Activated T-cell treated with anti-CD3 and anti-CD28 coated beads, Interleukin-2, amount 50 U/mL, for 24 hours (primary cell): Measurements from ENCODE around the gene DTD1.
"Not testable (repeated sequence)": the region's sequence is repeated elsewhere in the genome, so short reads cannot be mapped to it uniquely, and the experiment has no call there.

Experiments used
- DNase-seq: peaks from one replicate; pipeline ENCODE4 v3.0.0-alpha.2; 2020
- H3K27ac Mint-ChIP-seq: 2 replicates; pipeline ENCODE4 v1.8.0; 2020; ENCODE audit warnings: mild to moderate bottlenecking, mixed read lengths
- H3K27me3 Mint-ChIP-seq: 2 replicates; pipeline ENCODE4 v1.8.0; 2020; ENCODE audit warnings: mixed read lengths
- H3K36me3 Mint-ChIP-seq: 2 replicates; pipeline ENCODE4 v1.8.0; 2020; ENCODE audit warnings: low read depth, mixed read lengths
- H3K4me1 Mint-ChIP-seq: 2 replicates; pipeline ENCODE4 v1.8.0; 2020; ENCODE audit warnings: low read depth, mixed read lengths
- H3K4me3 Mint-ChIP-seq: 2 replicates; pipeline ENCODE4 v1.8.0; 2020; ENCODE audit warnings: mild to moderate bottlenecking, moderate library complexity, mixed read lengths
- H3K9me3 Mint-ChIP-seq: 2 replicates; pipeline ENCODE4 v1.8.0; 2020; ENCODE audit warnings: mixed read lengths

DTD1 gene

GRCh38 chr20:18781509-18781908, 193.7 kb downstream of the DTD1 start:
- no peaks in the 10 kb centered on the region for H3K9me3 Mint-ChIP-seq
- no peak overlapping the region for H3K27ac Mint-ChIP-seq
- no peaks in the 10 kb centered on the region for H3K4me1 Mint-ChIP-seq
- H3K4me3 Mint-ChIP-seq, result no peak overlapping the region
- peaks cover 12% of the 10 kb centered on the region for H3K27me3 Mint-ChIP-seq
- no peaks in the 10 kb centered on the region for H3K36me3 Mint-ChIP-seq
- no peak for DNase-seq

DNA sequence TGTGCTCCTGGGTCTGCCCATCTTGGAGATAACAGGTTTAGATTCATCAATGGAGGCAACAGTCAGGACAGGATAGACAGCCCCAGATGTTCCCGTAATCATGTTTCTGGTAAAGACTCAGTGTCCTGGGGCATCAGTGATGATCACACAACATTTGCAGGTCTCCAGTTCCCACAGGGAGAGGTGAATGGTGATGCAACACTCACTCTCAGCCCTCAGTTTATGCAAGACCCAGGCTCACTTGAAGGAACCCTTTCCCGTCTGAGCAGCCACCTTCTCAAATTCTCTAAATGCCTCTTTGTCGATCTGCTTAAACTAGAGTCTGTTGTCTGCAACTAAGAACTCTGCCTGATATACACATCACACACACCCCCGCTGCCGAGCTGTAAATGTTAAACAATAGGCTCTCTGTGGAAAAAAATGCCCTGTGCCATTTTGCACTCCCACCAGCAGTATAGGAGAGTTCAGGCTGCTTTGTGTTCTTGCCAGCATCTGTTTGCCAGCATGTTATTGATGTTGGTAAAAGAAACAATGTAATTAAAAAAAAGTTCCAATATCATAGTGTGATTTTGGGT, 195.6 kb downstream of the DTD1 start:
- Mint-ChIP-seq H3K36me3 (no peaks in the 10 kb centered on the region), H3K27ac (no peak overlapping the region), H3K4me3 (no peak overlapping the region), H3K9me3 (no peaks in the 10 kb centered on the region), H3K4me1 (no peaks in the 10 kb centered on the region), H3K27me3 (peaks cover 23% of the 10 kb centered on the region)
- DNase-seq, result no peak

DNA sequence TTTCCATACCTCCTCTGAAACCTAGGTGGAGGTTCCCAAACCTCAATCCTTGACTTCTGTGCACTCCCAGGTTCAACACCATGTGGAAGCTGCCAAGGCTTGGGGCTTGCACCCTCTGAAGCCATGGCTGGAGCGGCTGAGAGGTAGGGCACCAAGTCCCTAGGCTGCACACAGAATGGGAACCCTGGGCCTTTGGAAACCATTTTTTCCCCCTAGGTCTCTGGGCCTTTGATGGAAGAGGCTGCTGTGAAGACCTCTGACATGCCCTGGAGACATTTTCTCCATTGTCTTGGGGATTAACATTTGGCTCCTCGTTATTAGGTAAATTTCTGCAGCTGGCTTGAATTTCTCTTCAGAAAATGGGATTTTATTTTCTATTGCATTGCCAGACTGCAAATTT, 199.2 kb downstream of the DTD1 start:
- not testable (repeated sequence) for DNase-seq, H3K36me3 Mint-ChIP-seq, H3K4me3 Mint-ChIP-seq, H3K4me1 Mint-ChIP-seq, H3K9me3 Mint-ChIP-seq, H3K27ac Mint-ChIP-seq
- H3K27me3 Mint-ChIP-seq, result peaks cover 43% of the 10 kb centered on the region

DNA sequence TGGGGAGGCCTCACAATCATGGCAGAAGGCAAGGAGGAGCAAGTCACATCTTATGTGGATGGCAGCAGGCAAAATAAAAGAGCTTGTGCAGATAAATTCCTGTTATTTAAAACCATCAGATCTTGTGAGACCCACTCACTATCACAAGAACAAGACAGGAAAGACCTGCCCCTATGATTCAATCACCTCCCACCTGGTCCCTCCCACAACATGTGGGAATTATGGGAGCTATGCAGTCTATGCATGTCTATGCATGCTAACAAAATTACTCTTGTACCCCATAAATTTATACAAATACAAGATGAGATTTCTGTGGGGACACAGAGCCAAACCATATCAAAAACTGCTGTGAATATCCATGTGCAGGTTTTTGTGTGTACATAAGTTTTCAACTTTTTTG, 200.2 kb downstream of the DTD1 start:
- no peak overlapping the region for H3K27ac Mint-ChIP-seq
- no peak for DNase-seq
- no peaks in the 10 kb centered on the region for H3K36me3 Mint-ChIP-seq
- H3K9me3 Mint-ChIP-seq, result no peaks in the 10 kb centered on the region
- no peaks in the 10 kb centered on the region for H3K4me1 Mint-ChIP-seq
- H3K4me3 Mint-ChIP-seq, result no peak overlapping the region
- H3K27me3 Mint-ChIP-seq, result peaks cover 43% of the 10 kb centered on the region

DNA sequence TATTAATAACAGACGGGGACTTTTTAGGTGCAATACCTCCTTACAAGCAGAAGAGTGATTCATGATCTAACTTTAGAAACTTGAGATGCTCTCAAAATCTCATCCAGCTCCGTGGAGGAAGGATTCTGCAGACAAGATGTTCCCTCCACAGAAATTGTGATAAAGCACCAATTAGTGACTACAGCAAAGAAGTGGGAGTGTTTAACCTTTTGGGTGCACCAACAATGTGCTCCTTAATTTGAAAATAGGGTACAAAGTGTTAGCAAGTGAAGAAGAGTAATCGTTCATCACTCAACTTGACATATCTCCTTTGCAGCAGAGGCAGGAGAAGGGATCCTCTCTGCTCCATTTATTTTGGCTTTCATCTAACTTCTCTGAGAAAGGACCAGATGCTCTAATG, 202.9 kb downstream of the DTD1 start:
- peaks cover 1% of the 10 kb centered on the region for H3K9me3 Mint-ChIP-seq
- no peak for DNase-seq
- H3K4me3 Mint-ChIP-seq, result no peak overlapping the region
- peaks cover 6% of the 10 kb centered on the region for H3K36me3 Mint-ChIP-seq
- peaks cover 17% of the 10 kb centered on the region for H3K4me1 Mint-ChIP-seq
- H3K27me3 Mint-ChIP-seq, result peaks cover 38% of the 10 kb centered on the region
- H3K27ac Mint-ChIP-seq, result no peak overlapping the region

GRCh38 chr20:18793625-18794427, 206.0 kb downstream of the DTD1 start:
- Mint-ChIP-seq H3K4me3 (peak overlapping the region; percentile 93), H3K4me1 (peaks cover 23% of the 10 kb centered on the region), H3K27me3 (peaks cover 22% of the 10 kb centered on the region), H3K27ac (peak overlapping the region; percentile 96), H3K36me3 (peaks cover 8% of the 10 kb centered on the region), H3K9me3 (peaks cover 9% of the 10 kb centered on the region)
- DNase-seq, result peak; percentile 85

DNA sequence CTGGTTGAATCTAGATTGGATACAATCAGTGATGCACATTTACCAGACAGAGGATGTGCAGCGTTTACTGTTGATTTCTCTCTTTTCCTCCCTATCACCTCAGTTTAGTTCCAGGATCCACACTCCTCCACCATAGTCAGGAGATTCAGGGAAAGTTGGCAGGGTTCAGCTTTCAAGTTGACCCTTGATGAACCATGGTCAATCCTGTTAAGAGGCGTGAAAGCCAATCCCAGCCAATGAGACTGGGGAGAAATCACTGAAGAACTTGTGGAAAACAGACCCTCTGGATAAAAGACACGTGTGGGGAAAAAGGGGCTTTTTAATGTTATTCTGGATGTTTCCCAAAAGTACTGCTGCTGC, 206.6 kb downstream of the DTD1 start:
- Mint-ChIP-seq H3K4me1 (peaks cover 25% of the 10 kb centered on the region), H3K36me3 (peaks cover 8% of the 10 kb centered on the region), H3K9me3 (peaks cover 9% of the 10 kb centered on the region), H3K27ac (peak overlapping the region; percentile 96), H3K4me3 (peak overlapping the region; percentile 93), H3K27me3 (peaks cover 21% of the 10 kb centered on the region)
- no peak for DNase-seq

DNA sequence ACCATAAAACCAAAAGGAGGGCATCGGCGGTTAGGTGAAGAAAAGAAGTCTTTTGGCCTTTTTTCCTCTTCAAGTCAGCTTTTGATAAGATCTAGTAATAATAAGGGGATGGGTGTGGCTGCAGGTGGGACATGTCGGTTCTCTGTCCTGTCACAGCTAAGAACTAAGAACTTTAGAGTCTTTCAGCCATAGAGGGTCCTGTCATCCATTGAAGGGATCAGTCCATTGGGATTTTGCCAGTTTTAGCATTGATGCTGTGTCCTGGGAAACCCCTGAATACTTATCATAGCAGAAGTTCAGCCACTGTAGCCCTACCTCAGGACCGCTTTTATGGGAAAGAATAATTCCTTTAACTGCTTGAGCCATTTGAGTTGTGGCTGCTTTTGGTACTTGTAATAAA, 207.5 kb downstream of the DTD1 start:
- no peak for DNase-seq
- Mint-ChIP-seq H3K27ac (no peak overlapping the region), H3K36me3 (peaks cover 8% of the 10 kb centered on the region), H3K4me3 (peak overlapping the region; percentile 38), H3K4me1 (peaks cover 25% of the 10 kb centered on the region), H3K27me3 (peaks cover 12% of the 10 kb centered on the region), H3K9me3 (peaks cover 9% of the 10 kb centered on the region)

GRCh38 chr20:18796282-18796833, 208.5 kb downstream of the DTD1 start:
- H3K36me3 Mint-ChIP-seq, result peaks cover 8% of the 10 kb centered on the region
- peaks cover 9% of the 10 kb centered on the region for H3K9me3 Mint-ChIP-seq
- H3K4me3 Mint-ChIP-seq, result no peak overlapping the region
- H3K27ac Mint-ChIP-seq, result no peak overlapping the region
- H3K27me3 Mint-ChIP-seq, result peaks cover 7% of the 10 kb centered on the region
- no peak for DNase-seq
- H3K4me1 Mint-ChIP-seq, result peaks cover 25% of the 10 kb centered on the region

GRCh38 chr20:18801516-18801915, 213.7 kb downstream of the DTD1 start:
- DNase-seq, result no peak
- Mint-ChIP-seq H3K4me1 (peaks cover 17% of the 10 kb centered on the region), H3K27ac (no peak overlapping the region), H3K27me3 (peaks cover 8% of the 10 kb centered on the region), H3K9me3 (peaks cover 1% of the 10 kb centered on the region), H3K36me3 (no peaks in the 10 kb centered on the region), H3K4me3 (no peak overlapping the region)

DNA sequence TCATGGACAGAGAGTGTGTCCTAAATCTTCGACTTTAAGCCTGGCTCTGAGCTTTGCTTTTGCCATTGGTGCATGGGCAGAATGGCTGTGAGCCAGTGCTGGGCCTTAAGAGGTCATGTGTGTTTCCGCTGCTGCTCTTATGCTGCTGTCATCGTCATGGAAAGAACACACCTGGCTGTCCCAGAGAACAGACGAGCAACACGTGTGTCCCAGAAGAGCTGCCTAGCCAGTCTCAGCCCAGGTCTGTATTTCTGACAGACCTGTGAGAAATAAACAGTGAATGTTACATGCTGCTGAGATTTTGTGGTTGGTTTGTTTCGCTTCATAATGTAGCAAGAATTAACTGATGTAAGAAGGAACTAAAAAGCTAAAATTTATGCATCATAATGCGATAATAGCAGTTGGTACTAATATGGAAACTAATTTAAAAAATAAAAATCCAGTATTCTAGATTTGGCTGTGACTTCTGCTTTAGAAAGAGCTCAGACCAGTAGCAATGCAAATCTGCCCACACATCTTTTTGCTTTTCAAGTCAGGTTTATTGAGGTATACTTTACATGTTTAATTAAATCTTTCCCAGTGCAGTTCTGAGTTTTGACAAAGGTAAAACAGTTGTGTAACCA, 214.3 kb downstream of the DTD1 start:
- Mint-ChIP-seq H3K4me3 (no peak overlapping the region), H3K27me3 (peaks cover 8% of the 10 kb centered on the region), H3K36me3 (no peaks in the 10 kb centered on the region), H3K4me1 (peaks cover 20% of the 10 kb centered on the region), H3K9me3 (no peaks in the 10 kb centered on the region), H3K27ac (no peak overlapping the region)
- DNase-seq, result no peak

DNA sequence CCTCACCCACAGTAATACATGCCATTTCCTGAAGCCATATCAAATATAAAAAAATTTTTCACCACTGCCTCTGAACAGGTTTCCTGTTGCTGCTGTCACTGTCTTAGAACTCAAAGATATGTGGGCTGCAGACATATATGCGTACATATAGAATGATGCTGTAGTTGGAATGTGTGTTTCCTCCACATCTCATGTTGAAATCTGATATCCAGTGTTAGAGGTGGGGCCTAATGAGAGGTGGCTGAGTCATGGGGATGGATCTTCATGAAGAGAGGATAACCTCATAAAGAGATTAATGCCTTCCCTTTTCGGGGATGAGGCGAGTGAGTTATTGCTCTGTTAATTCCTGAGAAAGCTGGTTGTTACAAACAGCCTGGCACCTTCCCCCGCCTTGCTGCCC, 218.0 kb downstream of the DTD1 start:
- Mint-ChIP-seq H3K9me3 (no peaks in the 10 kb centered on the region), H3K4me3 (no peak overlapping the region), H3K27me3 (peaks cover 4% of the 10 kb centered on the region), H3K27ac (peak overlapping the region; percentile 67), H3K36me3 (no peaks in the 10 kb centered on the region), H3K4me1 (peaks cover 16% of the 10 kb centered on the region)
- DNase-seq, result no peak

GRCh38 chr20:18808712-18809111, 220.9 kb downstream of the DTD1 start:
- H3K27ac Mint-ChIP-seq, result no peak overlapping the region
- no peaks in the 10 kb centered on the region for H3K9me3 Mint-ChIP-seq
- peaks cover 16% of the 10 kb centered on the region for H3K4me1 Mint-ChIP-seq

DNA sequence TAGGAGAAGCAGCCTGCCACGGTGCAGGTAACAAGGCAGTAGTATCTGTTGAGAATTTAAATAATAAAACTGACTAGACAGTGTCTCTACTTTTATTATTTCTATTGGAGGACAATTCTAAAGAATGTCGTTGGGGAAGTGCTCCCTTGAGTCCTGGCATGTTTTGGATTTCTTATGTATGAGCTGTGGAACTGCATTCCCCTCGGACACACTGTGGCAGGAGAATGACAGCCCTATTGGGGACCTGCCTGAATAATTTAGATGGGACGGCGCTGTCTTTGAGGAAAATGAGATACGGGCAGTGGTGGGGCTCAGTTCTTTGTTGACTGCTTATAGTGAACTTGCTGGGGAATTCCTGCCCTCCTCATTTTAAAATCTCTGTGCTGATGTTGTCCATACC, 223.3 kb downstream of the DTD1 start:
- DNase-seq, result no peak
- Mint-ChIP-seq H3K36me3 (no peaks in the 10 kb centered on the region), H3K27me3 (peaks cover 3% of the 10 kb centered on the region), H3K4me3 (no peak overlapping the region), H3K4me1 (peaks cover 4% of the 10 kb centered on the region), H3K27ac (no peak overlapping the region), H3K9me3 (no peaks in the 10 kb centered on the region)

More at GRCh38 chr20:18808712-18809111, 220.9 kb downstream of the DTD1 start:
- no peak for DNase-seq
- H3K4me3 Mint-ChIP-seq, result no peak overlapping the region
- H3K36me3 Mint-ChIP-seq, result no peaks in the 10 kb centered on the region
- no peaks in the 10 kb centered on the region for H3K27me3 Mint-ChIP-seq

GRCh38 chr20:18811904-18812303, 224.1 kb downstream of the DTD1 start:
- Mint-ChIP-seq H3K4me1 (no peaks in the 10 kb centered on the region), H3K36me3 (no peaks in the 10 kb centered on the region)

More at GRCh38 chr20:18811904-18812303, 224.1 kb downstream of the DTD1 start:
- H3K27me3 Mint-ChIP-seq, result peaks cover 3% of the 10 kb centered on the region
- H3K9me3 Mint-ChIP-seq, result no peaks in the 10 kb centered on the region
- DNase-seq, result no peak
- H3K4me3 Mint-ChIP-seq, result no peak overlapping the region
- no peak overlapping the region for H3K27ac Mint-ChIP-seq
